SKM-1 (cell line): ENCODE measurements around the gene ZBTB7A.
"Not testable (repeated sequence)": the region's sequence is repeated elsewhere in the genome, so short reads cannot be mapped to it uniquely, and the experiment has no call there.

Source experiments
- DNase-seq: peaks from one replicate; lab custom pipeline; 2025; ENCODE audit not compliant: unreplicated experiment; lab: John Stamatoyannopoulos, UW

The ZBTB7A gene

GRCh38 chr19:3998667-3999412 is 67.9 kb downstream of the ZBTB7A start:
- DNase-seq, result not testable (repeated sequence)

GRCh38 chr19:3995607-3996006 is 71.1 kb downstream of the ZBTB7A start:
- DNase-seq, result no peak
